GM23248 (cell line): ENCODE measurements around the gene KCNA5.

Experiments
- EZH2 ChIP-seq: fragments of 200-600 bp; sonication (generic); IDR thresholded peaks from 2 replicates; pipeline ENCODE4 v1.6.1; 2018; ENCODE audit warnings: antibody characterized with exemption, mild to moderate bottlenecking; ENCODE audit not compliant: insufficient read depth, poor library complexity, severe bottlenecking
- EZH2phosphoT487 ChIP-seq: fragments of 200-600 bp; sonication (generic); IDR thresholded peaks from 2 replicates; pipeline ENCODE4 v1.6.1; 2018; ENCODE audit warnings: antibody characterized with exemption, moderate library complexity, mild to moderate bottlenecking, low read depth; ENCODE audit not compliant: insufficient read depth

GRCh38 chr12:4996714-4997113, 47.0 kb upstream of the KCNA5 start:
- TF ChIP-seq EZH2phosphoT487 (no peak), EZH2 (no peak)
